GM12801 (cell line): ENCODE results near the gene PDSS2.

Source experiments
- CTCF ChIP-seq: IDR thresholded peaks from one replicate; pipeline ENCODE4 v1.5.1; 2011; ENCODE audit warnings: control low read depth; ENCODE audit not compliant: insufficient read length; ENCODE audit errors: extremely low read depth

PDSS2 gene

GRCh38 chr6:107405002-107405401, 54.4 kb downstream of the PDSS2 start:
- TF ChIP-seq CTCF, result no peak

- no peak for TF ChIP-seq CTCF
These were observed 56.8 kb downstream of the PDSS2 start for GRCh38 chr6:107402533-107402932.

- no peak for TF ChIP-seq CTCF
These were observed 57.8 kb downstream of the PDSS2 start for GRCh38 chr6:107401573-107401972.

- TF ChIP-seq CTCF, result no peak
These were observed 58.7 kb downstream of the PDSS2 start for GRCh38 chr6:107400616-107401147.

GRCh38 chr6:107399935-107400334, 59.4 kb downstream of the PDSS2 start:
- no peak for TF ChIP-seq CTCF

- TF ChIP-seq CTCF, result no peak
These were observed 61.4 kb downstream of the PDSS2 start for GRCh38 chr6:107398001-107398400.

- no peak for TF ChIP-seq CTCF
These were observed 63.2 kb downstream of the PDSS2 start for GRCh38 chr6:107396211-107396610.

GRCh38 chr6:107392069-107392468, 67.3 kb downstream of the PDSS2 start:
- TF ChIP-seq CTCF, result no peak
